Chondrocyte (in vitro differentiated cells): Measurements from ENCODE around the gene AUTS2. TPM values are rescaled to one million over a fixed set of nuclear protein-coding genes. Genes with fewer than 3 reads are reported as not detected.

Source experiments
- DNase-seq: peaks from one replicate; pipeline ENCODE4 v3.0.0; 2021; ENCODE audit warnings: mixed read lengths, low spot score
- H3K27ac Mint-ChIP-seq: one replicate; pipeline ENCODE4 v1.8.0; 2021; ENCODE audit warnings: mild to moderate bottlenecking, moderate library complexity, mixed read lengths; ENCODE audit not compliant: unreplicated experiment
- H3K27me3 Mint-ChIP-seq: 2 replicates; pipeline ENCODE4 v1.8.0; 2021; ENCODE audit warnings: low read depth, mixed read lengths
- H3K36me3 Mint-ChIP-seq: 2 replicates; pipeline ENCODE4 v1.8.0; 2021; ENCODE audit warnings: low read depth, mixed read lengths
- H3K4me1 Mint-ChIP-seq: 2 replicates; pipeline ENCODE4 v1.8.0; 2021; ENCODE audit warnings: low read depth, mild to moderate bottlenecking, mixed read lengths
- H3K4me3 Mint-ChIP-seq: one replicate; pipeline ENCODE4 v1.8.0; 2021; ENCODE audit warnings: mild to moderate bottlenecking, moderate library complexity, mixed read lengths; ENCODE audit not compliant: unreplicated experiment
- H3K9me3 Mint-ChIP-seq: 2 replicates; pipeline ENCODE4 v1.8.0; 2021; ENCODE audit warnings: low read depth, mixed read lengths
- CTCF ChIP-seq: fragments of 200-600 bp; sonication (generic); IDR thresholded peaks from 2 replicates; pipeline ENCODE4 v1.5.0; 2021; ENCODE audit warnings: antibody characterized with exemption, mild to moderate bottlenecking, moderate library complexity
- total RNA-seq: library from RNA; stranded (reverse); gene quantifications from 3 replicates; pipeline ENCODE4 v1.2.1, GENCODE V29; 2021

Gene AUTS2
- total RNA-seq, 1 donor from 2014 or later, result 31.5 TPM

- no peak for TF ChIP-seq CTCF
- Mint-ChIP-seq H3K9me3 (no peaks in the 10 kb centered on the region), H3K36me3 (peaks cover 20% of the 10 kb centered on the region)
These were observed 1167.4 kb downstream of the AUTS2 start for GRCh38 chr7:70765651-70766050.

GRCh38 chr7:70766109-70766508, 1167.8 kb downstream of the AUTS2 start:
- Mint-ChIP-seq H3K9me3 (no peaks in the 10 kb centered on the region), H3K4me1 (no peaks in the 10 kb centered on the region), H3K27ac (no peak overlapping the region), H3K36me3 (peaks cover 22% of the 10 kb centered on the region), H3K4me3 (no peak overlapping the region), H3K27me3 (no peaks in the 10 kb centered on the region)
- no peak for DNase-seq
- no peak for TF ChIP-seq CTCF

More at GRCh38 chr7:70765651-70766050, 1167.4 kb downstream of the AUTS2 start:
- no peaks in the 10 kb centered on the region for H3K27me3 Mint-ChIP-seq
- H3K4me1 Mint-ChIP-seq, result no peaks in the 10 kb centered on the region
- H3K4me3 Mint-ChIP-seq, result no peak overlapping the region
- no peak for DNase-seq
- H3K27ac Mint-ChIP-seq, result no peak overlapping the region

GRCh38 chr7:70766694-70767093, 1168.4 kb downstream of the AUTS2 start:
- no peak overlapping the region for H3K27ac Mint-ChIP-seq
- no peak overlapping the region for H3K4me3 Mint-ChIP-seq
- H3K9me3 Mint-ChIP-seq, result no peaks in the 10 kb centered on the region
- peaks cover 27% of the 10 kb centered on the region for H3K36me3 Mint-ChIP-seq
- TF ChIP-seq CTCF, result no peak
- H3K4me1 Mint-ChIP-seq, result no peaks in the 10 kb centered on the region
- H3K27me3 Mint-ChIP-seq, result no peaks in the 10 kb centered on the region
- DNase-seq, result no peak

- no peaks in the 10 kb centered on the region for H3K9me3 Mint-ChIP-seq
- H3K27me3 Mint-ChIP-seq, result no peaks in the 10 kb centered on the region
- TF ChIP-seq CTCF, result no peak
- no peak overlapping the region for H3K27ac Mint-ChIP-seq
- DNase-seq, result no peak
- H3K36me3 Mint-ChIP-seq, result peaks cover 38% of the 10 kb centered on the region
- no peak overlapping the region for H3K4me3 Mint-ChIP-seq
- no peaks in the 10 kb centered on the region for H3K4me1 Mint-ChIP-seq
These were observed 1171.9 kb downstream of the AUTS2 start for GRCh38 chr7:70770154-70770553.

- Mint-ChIP-seq H3K27me3 (no peaks in the 10 kb centered on the region), H3K4me3 (no peak overlapping the region), H3K9me3 (no peaks in the 10 kb centered on the region), H3K36me3 (peaks cover 33% of the 10 kb centered on the region), H3K27ac (no peak overlapping the region), H3K4me1 (no peaks in the 10 kb centered on the region)
- no peak for TF ChIP-seq CTCF
- no peak for DNase-seq
These were observed 1173.2 kb downstream of the AUTS2 start for GRCh38 chr7:70771451-70771850.
